Measurements from ENCODE around the gene TSEN54. TPM values are rescaled to one million over a fixed set of nuclear protein-coding genes. Genes with fewer than 3 reads are reported as not detected.

TSEN54 gene
- total RNA-seq, 1 donor from 2014 or later: 21.0 TPM

GRCh38 chr17:75504347-75505151 lies 11.8 kb upstream of the TSEN54 start:
- Mint-ChIP-seq H3K27ac (no peak overlapping the region), H3K4me3 (no peak overlapping the region), H3K4me1 (peaks cover 2% of the 10 kb centered on the region), H3K27me3 (no peaks in the 10 kb centered on the region), H3K36me3 (ENCODE audit: low read depth) (peaks cover 2% of the 10 kb centered on the region), H3K9me3 (no peaks in the 10 kb centered on the region)
- intact Hi-C loops (cut with micrococcal nuclease): loop anchor here (1.0 to 5.0 kb wide), 5 partner anchors 11 to 243 kb away; partner anchors contain the start of genes CASKIN2 and LLGL2
- ChIA-PET CTCF (interaction anchor here (0.9 to 1.6 kb wide), 4 partner anchors 12 to 245 kb away, joined by 3 to 5 read pairs (median 4); partner anchors contain the start of genes LLGL2 and TSEN54), POLR2A (interaction anchor here (0.6 to 1.7 kb wide), 3 partner anchors 11 to 1207 kb away, joined by 3 to 4 read pairs (median 4); partner anchors contain the start of gene TSEN54)
- DNase-seq: peak; percentile 41
- peak; percentile 91 for ATAC-seq (ENCODE audit: low read depth)
- TF ChIP-seq CTCF (IDR thresholded peaks at IDR 0.05): no peak

- TF ChIP-seq CTCF (IDR thresholded peaks at IDR 0.05): no peak
- H3K27me3 Mint-ChIP-seq: no peaks in the 10 kb centered on the region
- intact Hi-C loops (cut with micrococcal nuclease): no loop called here
- peaks cover 2% of the 10 kb centered on the region for H3K4me1 Mint-ChIP-seq
- no peak for ATAC-seq (ENCODE audit: low read depth)
- H3K9me3 Mint-ChIP-seq: no peaks in the 10 kb centered on the region
- no peak overlapping the region for H3K4me3 Mint-ChIP-seq
- DNase-seq: no peak
- POLR2A ChIA-PET: interaction anchor here (0.7 kb wide), 1 partner anchor 1207 kb away, joined by 4 read pairs; no protein-coding TSS in a partner anchor
- no peak overlapping the region for H3K27ac Mint-ChIP-seq
- no peaks in the 10 kb centered on the region for H3K36me3 Mint-ChIP-seq (ENCODE audit: low read depth)
- CTCF ChIA-PET: interaction anchor here (0.9 to 1.6 kb wide), 4 partner anchors 11 to 245 kb away, joined by 3 to 5 read pairs (median 4); partner anchors contain the start of genes LLGL2 and TSEN54
Measured at GRCh38 chr17:75505152-75505409, 11.2 kb upstream of the TSEN54 start.

GRCh38 chr17:75505640-75506039 lies 10.7 kb upstream of the TSEN54 start:
- ATAC-seq (ENCODE audit: low read depth): no peak
- ChIA-PET POLR2A (no interaction called here), CTCF (interaction anchor here (1.0 to 1.6 kb wide), 3 partner anchors 11 to 244 kb away, joined by 3 to 4 read pairs (median 4); partner anchors contain the start of genes LLGL2 and TSEN54)
- Mint-ChIP-seq H3K36me3 (ENCODE audit: low read depth) (no peaks in the 10 kb centered on the region), H3K4me3 (no peak overlapping the region), H3K27ac (no peak overlapping the region), H3K27me3 (no peaks in the 10 kb centered on the region), H3K9me3 (no peaks in the 10 kb centered on the region), H3K4me1 (peaks cover 2% of the 10 kb centered on the region)
- TF ChIP-seq CTCF (IDR thresholded peaks at IDR 0.05): no peak
- intact Hi-C loops (cut with micrococcal nuclease): no loop called here
- DNase-seq: no peak

- no peak for TF ChIP-seq CTCF (IDR thresholded peaks at IDR 0.05)
- ATAC-seq (ENCODE audit: low read depth) (no peak), DNase-seq (no peak)
- Mint-ChIP-seq H3K9me3 (no peaks in the 10 kb centered on the region), H3K36me3 (ENCODE audit: low read depth) (no peaks in the 10 kb centered on the region), H3K27ac (no peak overlapping the region), H3K4me3 (no peak overlapping the region), H3K4me1 (peaks cover 2% of the 10 kb centered on the region), H3K27me3 (no peaks in the 10 kb centered on the region)
- ChIA-PET POLR2A (interaction anchor here (0.6 kb wide), 1 partner anchor 130 kb away, joined by 4 read pairs; no protein-coding TSS in a partner anchor), CTCF (interaction anchor here (1.6 kb wide), 2 partner anchors 10 to 244 kb away, joined by 3 to 4 read pairs; partner anchors contain the start of gene TSEN54)
- intact Hi-C loops (cut with micrococcal nuclease): no loop called here
Measured at GRCh38 chr17:75506134-75506533, 10.2 kb upstream of the TSEN54 start.

- H3K27ac Mint-ChIP-seq: no peak overlapping the region
- DNase-seq: no peak
- ChIA-PET CTCF (no interaction called here), POLR2A (no interaction called here)
- no peak for ATAC-seq (ENCODE audit: low read depth)
- no peaks in the 10 kb centered on the region for H3K27me3 Mint-ChIP-seq
- H3K4me3 Mint-ChIP-seq: no peak overlapping the region
- no peak for TF ChIP-seq CTCF (IDR thresholded peaks at IDR 0.05)
- H3K36me3 Mint-ChIP-seq (ENCODE audit: low read depth): no peaks in the 10 kb centered on the region
- no peaks in the 10 kb centered on the region for H3K9me3 Mint-ChIP-seq
- peaks cover 2% of the 10 kb centered on the region for H3K4me1 Mint-ChIP-seq
- intact Hi-C loops (cut with micrococcal nuclease): no loop called here
Measured at GRCh38 chr17:75506888-75507287, 9.4 kb upstream of the TSEN54 start.
